ENCODE data around the gene GOLT1B. TPM values are rescaled to one million over a fixed set of nuclear protein-coding genes. Genes with fewer than 3 reads are reported as not detected.

GOLT1B gene
- total and polyA plus RNA-seq, 8 donors: 10.5 to 25.5 (median 16.5) TPM

DNA sequence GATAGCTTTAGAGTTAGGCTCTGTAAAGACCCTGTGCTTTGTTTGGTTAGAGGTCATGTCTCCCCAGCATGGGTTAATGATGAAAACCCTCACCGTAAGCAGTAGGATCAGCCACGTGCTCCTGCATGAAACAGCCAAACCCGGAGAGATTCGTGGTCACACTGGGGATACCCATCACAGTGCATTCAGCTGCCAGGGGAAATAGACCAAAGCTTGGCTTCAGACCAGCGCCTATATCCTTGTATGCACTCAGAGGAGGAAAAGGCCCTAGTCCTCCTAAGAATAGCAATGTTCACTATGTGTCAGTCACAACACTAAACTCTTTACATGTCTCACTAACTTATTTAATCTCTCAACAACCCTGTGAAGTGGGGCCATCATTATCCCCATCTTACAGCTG lies 40.8 kb downstream of the GOLT1B start:
- TF ChIP-seq, protein P1, sequence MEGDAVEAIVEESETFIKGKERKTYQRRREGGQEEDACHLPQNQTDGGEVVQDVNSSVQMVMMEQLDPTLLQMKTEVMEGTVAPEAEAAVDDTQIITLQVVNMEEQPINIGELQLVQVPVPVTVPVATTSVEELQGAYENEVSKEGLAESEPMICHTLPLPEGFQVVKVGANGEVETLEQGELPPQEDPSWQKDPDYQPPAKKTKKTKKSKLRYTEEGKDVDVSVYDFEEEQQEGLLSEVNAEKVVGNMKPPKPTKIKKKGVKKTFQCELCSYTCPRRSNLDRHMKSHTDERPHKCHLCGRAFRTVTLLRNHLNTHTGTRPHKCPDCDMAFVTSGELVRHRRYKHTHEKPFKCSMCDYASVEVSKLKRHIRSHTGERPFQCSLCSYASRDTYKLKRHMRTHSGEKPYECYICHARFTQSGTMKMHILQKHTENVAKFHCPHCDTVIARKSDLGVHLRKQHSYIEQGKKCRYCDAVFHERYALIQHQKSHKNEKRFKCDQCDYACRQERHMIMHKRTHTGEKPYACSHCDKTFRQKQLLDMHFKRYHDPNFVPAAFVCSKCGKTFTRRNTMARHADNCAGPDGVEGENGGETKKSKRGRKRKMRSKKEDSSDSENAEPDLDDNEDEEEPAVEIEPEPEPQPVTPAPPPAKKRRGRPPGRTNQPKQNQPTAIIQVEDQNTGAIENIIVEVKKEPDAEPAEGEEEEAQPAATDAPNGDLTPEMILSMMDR (IDR thresholded peaks at IDR 0.05): no peak
- Histone ChIP-seq H3K36me3 (no peaks in the 10 kb centered on the region), H3K4me3 (no peak overlapping the region), H3K4me1 (peaks cover 0 to 12% (median 0%) of the 10 kb centered on the region in 3 donors), H3K9me3 (peaks cover 0 to 4% (median 0%) of the 10 kb centered on the region in 4 donors), H3K27me3 (peaks cover 0 to 3% (median 0%) of the 10 kb centered on the region in 4 donors), H3K27ac (no peak overlapping the region)
- ATAC-seq (no peak), DNase-seq (no peak), FAIRE-seq (no peak)
- 68 to 75% methylated on average over 5 of the region's 5 CpGs for WGBS, 2 donors
- intact Hi-C loops (cut with DNase I): no loop called here

DNA sequence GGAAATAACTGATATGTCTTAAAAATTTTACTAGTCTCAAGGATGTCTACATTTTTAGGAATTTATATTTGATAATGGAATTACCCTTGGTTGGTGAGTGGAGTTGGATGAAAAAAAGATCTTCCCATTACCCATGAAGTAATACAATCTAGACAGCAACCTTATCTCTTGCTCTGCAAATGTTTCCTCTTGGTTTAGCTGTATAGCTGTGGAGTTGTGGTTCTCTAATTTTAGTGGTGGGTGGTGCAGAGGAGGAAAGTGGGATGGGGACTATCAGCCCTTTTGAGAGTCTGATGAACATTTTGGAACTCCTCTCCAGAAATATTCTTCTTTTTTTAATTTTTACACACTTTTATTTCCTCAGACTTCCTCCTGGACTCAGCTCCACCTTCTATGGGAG lies 41.6 kb downstream of the GOLT1B start:
- FAIRE-seq (no peak), ATAC-seq (no peak), DNase-seq (no peak)
- TF ChIP-seq, protein P1 (IDR thresholded peaks at IDR 0.05): no peak
- Histone ChIP-seq H3K27ac (no peak overlapping the region), H3K4me1 (peaks cover 0 to 12% (median 0%) of the 10 kb centered on the region in 3 donors), H3K4me3 (no peak overlapping the region), H3K27me3 (peaks cover 0 to 3% (median 0%) of the 10 kb centered on the region in 4 donors), H3K36me3 (no peaks in the 10 kb centered on the region), H3K9me3 (peaks cover 0 to 4% (median 0%) of the 10 kb centered on the region in 4 donors)
- intact Hi-C loops (cut with DNase I): no loop called here

DNA sequence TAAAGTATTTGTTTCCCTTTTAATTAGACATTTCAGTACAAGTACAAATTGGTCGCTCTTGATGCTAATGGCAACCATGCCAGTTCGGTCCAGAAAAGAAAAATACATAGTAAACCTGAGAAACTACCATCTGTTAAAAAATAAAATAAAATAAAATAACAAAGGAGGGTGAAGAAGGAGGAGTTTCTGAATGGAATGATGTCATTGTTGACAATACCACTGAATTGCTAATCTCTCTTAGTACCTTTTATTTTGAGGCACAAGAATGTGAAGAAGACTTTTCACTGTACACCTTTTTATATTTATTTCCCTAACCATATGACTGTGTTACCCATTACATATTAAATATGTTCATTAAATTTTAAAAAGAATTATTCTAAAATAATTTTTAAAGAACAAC lies 44.0 kb downstream of the GOLT1B start:
- Histone ChIP-seq H3K4me1 (peaks cover 0 to 8% (median 0%) of the 10 kb centered on the region in 3 donors), H3K4me3 (no peak overlapping the region), H3K27ac (no peak overlapping the region), H3K9me3 (peaks cover 0 to 4% (median 0%) of the 10 kb centered on the region in 4 donors), H3K27me3 (peaks cover 0 to 3% (median 0%) of the 10 kb centered on the region in 4 donors), H3K36me3 (no peaks in the 10 kb centered on the region)
- ATAC-seq: peak in 3 of 4 donors; percentile 35 to 53 (median 35)
- intact Hi-C loops (cut with DNase I): no loop called here
- FAIRE-seq: no peak
- DNase-seq: no peak
- WGBS, 2 donors: 59 to 71% methylated on average over 2 of the region's 2 CpGs
- TF ChIP-seq, protein P1 (IDR thresholded peaks at IDR 0.05): no peak

DNA sequence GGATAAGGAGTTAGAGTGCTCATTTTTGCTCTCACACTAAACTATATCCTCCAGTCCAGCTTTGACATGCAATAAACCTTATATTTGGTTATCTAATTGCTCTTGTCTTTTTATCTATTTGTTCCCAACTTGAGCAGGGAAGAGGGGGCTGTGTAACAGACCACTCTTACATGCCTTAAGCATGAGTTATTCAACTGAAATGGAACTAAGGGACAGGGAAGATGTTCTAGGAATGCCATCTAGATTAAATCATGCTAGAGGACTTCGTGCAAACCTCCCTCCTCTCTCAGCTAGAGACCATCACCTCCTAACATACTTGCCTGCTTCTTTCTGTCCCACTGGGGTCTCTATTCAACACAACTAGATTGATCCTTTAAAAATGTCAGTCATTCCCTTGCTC lies 45.1 kb downstream of the GOLT1B start:
- Histone ChIP-seq H3K9me3 (peaks cover 0 to 4% (median 0%) of the 10 kb centered on the region in 4 donors), H3K4me3 (no peak overlapping the region), H3K27ac (no peak overlapping the region), H3K36me3 (no peaks in the 10 kb centered on the region), H3K4me1 (peaks cover 0 to 8% (median 0%) of the 10 kb centered on the region in 3 donors), H3K27me3 (peaks cover 0 to 3% (median 0%) of the 10 kb centered on the region in 4 donors)
- no peak for ATAC-seq
- intact Hi-C loops (cut with DNase I): no loop called here
- DNase-seq: no peak
- 0% methylated on average over 1 of the region's 1 CpG for WGBS, 2 donors
- TF ChIP-seq, protein P1 (IDR thresholded peaks at IDR 0.05): no peak
- no peak for FAIRE-seq

DNA sequence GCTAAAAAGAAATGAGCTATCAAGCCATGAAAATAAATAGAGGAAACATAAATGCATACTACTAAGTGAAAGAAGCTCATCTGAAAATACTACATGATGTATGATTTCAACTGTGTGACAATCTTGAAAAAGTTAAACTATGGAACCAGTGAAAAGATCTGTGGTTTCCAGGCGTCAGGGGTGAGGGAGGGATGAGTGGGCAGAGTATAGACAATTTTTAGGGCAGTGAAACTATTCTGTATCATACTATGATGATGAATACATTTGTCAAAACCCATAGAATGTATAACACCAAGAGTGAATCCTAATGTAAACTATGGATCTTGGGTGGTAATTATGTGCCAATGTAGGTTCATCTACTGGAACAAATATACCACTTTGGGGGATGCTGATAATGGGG lies 45.8 kb downstream of the GOLT1B start:
- Histone ChIP-seq H3K4me3 (no peak overlapping the region), H3K36me3 (no peaks in the 10 kb centered on the region), H3K9me3 (peaks cover 0 to 4% (median 0%) of the 10 kb centered on the region in 4 donors), H3K27ac (no peak overlapping the region), H3K4me1 (peaks cover 0 to 8% (median 2%) of the 10 kb centered on the region in 3 donors), H3K27me3 (peaks cover 0 to 3% (median 0%) of the 10 kb centered on the region in 4 donors)
- no peak for DNase-seq
- WGBS, 2 donors: 69 to 93% methylated on average over 1 of the region's 1 CpG
- intact Hi-C loops (cut with DNase I): no loop called here
- no peak for FAIRE-seq
- ATAC-seq: no peak
- TF ChIP-seq, protein P1 (IDR thresholded peaks at IDR 0.05): no peak

All from pancreas (tissue), 10 donors.